SK-MEL-5 (cell line): Measurements from ENCODE around the gene MRPL2. TPM values are rescaled to one million over a fixed set of nuclear protein-coding genes. Genes with fewer than 3 reads are reported as not detected.

ENCODE experiments used
- DNase-seq: peaks from one replicate; pipeline ENCODE4 v3.0.0-alpha.2; 2016; ENCODE audit warnings: low read depth, low spot score
- in situ Hi-C: cut with HindIII; loops from 2 replicates; pipeline ENCODE4 v1.10.0; 2016; ENCODE audit warnings: low sequenced_read_pairs, high pct_unique_total_duplicates, low pct_unique_long_range_greater_than_20kb
- polyA plus RNA-seq, 2 experiments: library from polyadenylated mRNA; depleted of rRNA; stranded (reverse); fragments of >200 nt; gene quantifications; 2 replicates each; pipeline ENCODE4 v1.2.3, GENCODE V29; 2015
- total RNA-seq: library from RNA; depleted of rRNA; stranded (reverse); fragments of >200 nt; shearing (Covaris generic); gene quantifications from 2 replicates; pipeline ENCODE4 v1.2.3, GENCODE V29; 2014; rRNA removed

Gene MRPL2
- total RNA-seq, result 49.9 and 51.9 TPM in 2 replicates
- polyA plus RNA-seq (2015; cell fraction: cytosol; rRNA removed), result 76.9 and 77.5 TPM in 2 replicates
- 40.8 and 50.4 TPM in 2 replicates for polyA plus RNA-seq (2015; cell fraction: nucleus; rRNA removed)

GRCh38 chr6:43059168-43060033, at the start of gene MRPL2, which contains the start of gene KLC4:
Gene MRPL2, minus strand, starts transcription at chr6:43059434. Its CDS starts 53 bp downstream, at chr6:43059381.
Gene KLC4, plus strand, starts transcription at chr6:43059631. Its CDS starts 1,705 bp downstream, at chr6:43061336.
- DNase-seq, result peak; percentile 99
- in situ Hi-C loops, result no loop called here

GRCh38 chr6:43107344-43108062, 48.3 kb upstream of the MRPL2 start:
- in situ Hi-C loops, result no loop called here
- no peak for DNase-seq

- DNase-seq, result no peak
- in situ Hi-C loops, result no loop called here
These were observed 46.4 kb upstream of the MRPL2 start for GRCh38 chr6:43105538-43106222.

GRCh38 chr6:43103253-43103876, 44.1 kb upstream of the MRPL2 start:
- DNase-seq, result no peak
- in situ Hi-C loops, result no loop called here

GRCh38 chr6:43101497-43101896, 42.3 kb upstream of the MRPL2 start:
- in situ Hi-C loops, result no loop called here
- no peak for DNase-seq

GRCh38 chr6:43097502-43097901, 38.3 kb upstream of the MRPL2 start:
- in situ Hi-C loops, result no loop called here
- DNase-seq, result no peak

- in situ Hi-C loops, result no loop called here
- DNase-seq, result no peak
These were observed 37.9 kb upstream of the MRPL2 start for GRCh38 chr6:43097098-43097489.

- in situ Hi-C loops, result no loop called here
- peak; percentile 38 for DNase-seq
These were observed 37.3 kb upstream of the MRPL2 start for GRCh38 chr6:43096451-43097097.

GRCh38 chr6:43095939-43096338, 36.7 kb upstream of the MRPL2 start:
- in situ Hi-C loops, result no loop called here

GRCh38 chr6:43093436-43094289, 34.4 kb upstream of the MRPL2 start:
- peak; percentile 29 for DNase-seq
- in situ Hi-C loops, result no loop called here

More at GRCh38 chr6:43095939-43096338, 36.7 kb upstream of the MRPL2 start:
- DNase-seq, result no peak

GRCh38 chr6:43092635-43093034, 33.4 kb upstream of the MRPL2 start:
- no peak for DNase-seq

GRCh38 chr6:43091436-43091991, 32.3 kb upstream of the MRPL2 start:
- in situ Hi-C loops, result no loop called here
- no peak for DNase-seq

More at GRCh38 chr6:43092635-43093034, 33.4 kb upstream of the MRPL2 start:
- in situ Hi-C loops, result no loop called here

- in situ Hi-C loops, result no loop called here
- no peak for DNase-seq
These were observed 31.8 kb upstream of the MRPL2 start for GRCh38 chr6:43091020-43091419.

- DNase-seq, result no peak
- in situ Hi-C loops, result no loop called here
These were observed 31.3 kb upstream of the MRPL2 start for GRCh38 chr6:43090559-43090956.

GRCh38 chr6:43089874-43090558, 30.8 kb upstream of the MRPL2 start:
- in situ Hi-C loops, result no loop called here
- DNase-seq, result no peak
